Fibroblast of lung (primary cell): ENCODE results near the gene MAP1LC3B2. TPM values are rescaled to one million over a fixed set of nuclear protein-coding genes. Genes with fewer than 3 reads are reported as not detected.

Source experiments
- DNase-seq, 2 donors: peaks; one replicate each; pipeline versions ENCODE4 v3.0.0 to v3.0.0-alpha.2; 2010; ENCODE audit warnings: low read depth in 2 of 2
- H2AFZ ChIP-seq: 2 replicates; pipeline ENCODE4 v1.5.1; 2012; ENCODE audit warnings: low read length, control low read depth, inconsistent platforms
- H3K27ac ChIP-seq: 2 replicates; pipeline ENCODE4 v1.5.1; 2011; ENCODE audit warnings: low read length, control low read depth; ENCODE audit not compliant: insufficient read depth
- H3K27me3 ChIP-seq: 2 replicates; pipeline ENCODE4 v1.5.1; 2011; ENCODE audit warnings: mild to moderate bottlenecking, low read length; ENCODE audit not compliant: control insufficient read depth, insufficient read depth
- H3K36me3 ChIP-seq: 2 replicates; pipeline ENCODE4 v1.5.1; 2011; ENCODE audit warnings: low read length; ENCODE audit not compliant: control insufficient read depth, insufficient read depth
- H3K4me1 ChIP-seq: 2 replicates; pipeline ENCODE4 v1.5.1; 2011; ENCODE audit warnings: low read length; ENCODE audit not compliant: control insufficient read depth, insufficient read depth; ENCODE audit errors: extremely low read depth
- H3K4me2 ChIP-seq: 2 replicates; pipeline ENCODE4 v1.5.1; 2011; ENCODE audit warnings: low read length, control low read depth; ENCODE audit not compliant: insufficient read depth; ENCODE audit errors: extremely low read depth
- H3K4me3 ChIP-seq, 4 experiments: fragments of 200-600 bp in 1 of 4; sonication (generic) in 1 of 4; replicated peaks in 1 of 4; 2 replicates each; pipeline ENCODE4 v1.5.1; 2011 to 2016; ENCODE audit warnings: low read length in 4 of 4, low read depth in 3 of 4, mild to moderate bottlenecking in 3 of 4, control low read depth in 2 of 4, inconsistent platforms in 1 of 4, mixed read lengths in 1 of 4; ENCODE audit not compliant: insufficient read depth in 1 of 4; ENCODE audit errors: control extremely low read depth in 1 of 4
- H3K79me2 ChIP-seq: 2 replicates; pipeline ENCODE4 v1.5.1; 2012; ENCODE audit warnings: mild to moderate bottlenecking, low read length, inconsistent platforms; ENCODE audit not compliant: control insufficient read depth, insufficient read depth
- H3K9ac ChIP-seq: 2 replicates; pipeline ENCODE4 v1.5.1; 2011; ENCODE audit warnings: mild to moderate bottlenecking, low read length, control low read depth; ENCODE audit not compliant: insufficient read depth
- H3K9me3 ChIP-seq: 2 replicates; pipeline ENCODE4 v1.5.1; 2012; ENCODE audit warnings: low read depth, low read length; ENCODE audit not compliant: control insufficient read depth, insufficient read depth
- H4K20me1 ChIP-seq: 2 replicates; pipeline ENCODE4 v1.5.1; 2011; ENCODE audit warnings: low read length; ENCODE audit not compliant: control insufficient read depth, insufficient read depth; ENCODE audit errors: extremely low read depth
- CTCF ChIP-seq, 2 donors: IDR thresholded peaks in 1 of 2; conservative IDR thresholded peaks in 1 of 2; 1 replicate in 1 of 2; 2 replicates in 1 of 2; pipeline ENCODE4 v1.5.1; 2011 to 2012; ENCODE audit warnings: low read length in 2 of 2, control low read depth in 1 of 2, inconsistent platforms in 1 of 2, low read depth in 1 of 2, mild to moderate bottlenecking in 1 of 2
- EZH2 ChIP-seq: IDR thresholded peaks from 2 replicates; pipeline ENCODE4 v1.5.1; 2012; ENCODE audit warnings: low read length, control low read depth, mild to moderate bottlenecking; ENCODE audit errors: missing control alignments
- polyA plus RNA-seq, 2 donors: library from polyadenylated mRNA; depleted of rRNA in 1 of 2; stranded (reverse) in 1 of 2; unstranded in 1 of 2; fragments of >200 nt; gene quantifications; 2 replicates each; pipeline ENCODE4 v1.2.1, GENCODE V29; 2011 to 2012; ENCODE audit warnings: missing spikeins in 1 of 2
- total RNA-seq: library from RNA; depleted of rRNA; stranded (reverse); fragments of >200 nt; gene quantifications from 2 replicates; pipeline ENCODE4 v1.2.1, GENCODE V29; 2014

MAP1LC3B2 gene
- total and polyA plus RNA-seq, 2 donors (not counting 1 experiment from before 2014, with no cell fraction given) = 1.2 TPM

- no peak overlapping the region for H2AFZ ChIP-seq
- H4K20me1 ChIP-seq = no peaks in the 10 kb centered on the region
- peaks cover 3% of the 10 kb centered on the region for H3K4me1 ChIP-seq
- DNase-seq = peak; percentile 19 to 23
- no peaks in the 10 kb centered on the region for H3K79me2 ChIP-seq
- peak overlapping the region in 3 of 4 experiments; percentile 9 to 32 (median 30) for H3K4me3 ChIP-seq
- TF ChIP-seq CTCF (conservative IDR thresholded peaks at IDR 0.05 in 1 of 2, IDR thresholded peaks at IDR 0.05 in 1 of 2; ENCODE audit: low read depth in 1 of 2, low read length in 2 of 2) (no peak), EZH2 (no peak)
- H3K36me3 ChIP-seq = no peaks in the 10 kb centered on the region
- H3K9ac ChIP-seq = no peak overlapping the region
- no peaks in the 10 kb centered on the region for H3K9me3 ChIP-seq
- H3K27ac ChIP-seq = no peak overlapping the region
- no peaks in the 10 kb centered on the region for H3K27me3 ChIP-seq
- peak overlapping the region; percentile 75 for H3K4me2 ChIP-seq
Measured at GRCh38 chr12:116604951-116605641, 45.9 kb downstream of the MAP1LC3B2 start.

- Histone ChIP-seq H3K27ac (no peak overlapping the region), H3K4me3 (no peak overlapping the region), H3K27me3 (no peaks in the 10 kb centered on the region), H3K9me3 (no peaks in the 10 kb centered on the region), H4K20me1 (no peaks in the 10 kb centered on the region), H3K4me1 (peaks cover 3% of the 10 kb centered on the region), H3K4me2 (no peak overlapping the region), H2AFZ (no peak overlapping the region), H3K79me2 (no peaks in the 10 kb centered on the region), H3K36me3 (no peaks in the 10 kb centered on the region), H3K9ac (no peak overlapping the region)
- TF ChIP-seq EZH2 (no peak), CTCF (conservative IDR thresholded peaks at IDR 0.05 in 1 of 2, IDR thresholded peaks at IDR 0.05 in 1 of 2; ENCODE audit: low read depth in 1 of 2, low read length in 2 of 2) (no peak)
- no peak for DNase-seq
Measured at GRCh38 chr12:116606397-116606796, 47.2 kb downstream of the MAP1LC3B2 start.

GRCh38 chr12:116607039-116607438 is 47.9 kb downstream of the MAP1LC3B2 start:
- Histone ChIP-seq H3K36me3 (no peaks in the 10 kb centered on the region), H3K9me3 (no peaks in the 10 kb centered on the region), H3K9ac (no peak overlapping the region), H4K20me1 (no peaks in the 10 kb centered on the region), H3K4me1 (no peaks in the 10 kb centered on the region), H3K27me3 (no peaks in the 10 kb centered on the region), H2AFZ (no peak overlapping the region), H3K4me2 (no peak overlapping the region), H3K4me3 (no peak overlapping the region), H3K27ac (no peak overlapping the region), H3K79me2 (no peaks in the 10 kb centered on the region)
- DNase-seq = no peak
- TF ChIP-seq CTCF (conservative IDR thresholded peaks at IDR 0.05 in 1 of 2, IDR thresholded peaks at IDR 0.05 in 1 of 2; ENCODE audit: low read depth in 1 of 2, low read length in 2 of 2) = no peak
- no peak for TF ChIP-seq EZH2
